K562 (cell line): ENCODE results near the gene NQO2. TPM values are rescaled to one million over a fixed set of nuclear protein-coding genes. Genes with fewer than 3 reads are reported as not detected.

ENCODE experiments used
- C11orf30 ChIP-seq: fragments of 450-650 bp; IDR thresholded peaks from 2 replicates; pipeline ENCODE4 v1.6.1; 2016; ENCODE audit warnings: low read depth, mild to moderate bottlenecking
- ELF2 ChIP-seq: fragments of 250-450 bp; sonication (Bioruptor Pico); IDR thresholded peaks from 2 replicates; pipeline ENCODE4 v1.5.0; 2021; ENCODE audit warnings: mild to moderate bottlenecking
- HMG20A ChIP-seq: fragments of 450-650 bp; formaldehyde crosslinking; conservative IDR thresholded peaks from 2 replicates; pipeline ENCODE4 v1.4.0; 2020; ENCODE audit warnings: mild to moderate bottlenecking, mixed read lengths
- HNRNPL ChIP-seq: fragments of 200-400 bp; formaldehyde crosslinking; IDR thresholded peaks from 2 replicates; pipeline ENCODE4 v1.6.1; 2017; ENCODE audit warnings: low read depth, mild to moderate bottlenecking, low read length
- HOXB6 ChIP-seq: fragments of 250-450 bp; sonication (Bioruptor Pico); IDR thresholded peaks from 2 replicates; pipeline ENCODE4 v1.5.1; 2022; ENCODE audit warnings: mild to moderate bottlenecking, borderline replicate concordance
- MTA2 ChIP-seq: fragments of 450-650 bp; IDR thresholded peaks from 2 replicates; pipeline ENCODE4 v1.6.1; 2016; ENCODE audit warnings: low read depth
- RBBP5 ChIP-seq: fragments of 200-600 bp; sonication (generic); IDR thresholded peaks from 2 replicates; pipeline ENCODE4 v1.6.1; 2012; ENCODE audit warnings: borderline replicate concordance, mild to moderate bottlenecking, low read length, control low read depth, inconsistent platforms; ENCODE audit not compliant: insufficient read depth, poor library complexity, severe bottlenecking
- RHOXF2B ChIP-seq: fragments of 250-450 bp; sonication (Bioruptor Pico); conservative IDR thresholded peaks from 2 replicates; pipeline ENCODE4 v1.5.1; 2021
- SMAD1 ChIP-seq: fragments of 150-350 bp; IDR thresholded peaks from 2 replicates; pipeline ENCODE4 v1.6.1; 2014; ENCODE audit warnings: low read length, low read depth; ENCODE audit not compliant: partially characterized antibody
- SNRNP70 ChIP-seq: fragments of 200-400 bp; formaldehyde crosslinking; optimal IDR thresholded peaks from 2 replicates; pipeline ENCODE3; 2017; ENCODE audit warnings: low read depth, low read length
- SRF ChIP-seq, 2 experiments: fragments of 250-450, 450-650 bp in 1 of 2; sonication (Bioruptor Pico) in 1 of 2; sonication (generic) in 1 of 2; formaldehyde crosslinking; IDR thresholded peaks; 2 replicates each; pipeline versions ENCODE4 v1.5.0 to v1.5.1; 2020 to 2022; ENCODE audit warnings: mild to moderate bottlenecking in 1 of 2, missing genetic modification reagents in 1 of 2
- TCF7 ChIP-seq: sonication (generic); IDR thresholded peaks from 2 replicates; pipeline ENCODE4 v1.6.1; 2016; ENCODE audit warnings: antibody characterized with exemption, borderline replicate concordance
- TEAD4 ChIP-seq, 2 experiments: sonication (generic) in 1 of 2; formaldehyde crosslinking in 1 of 2; IDR thresholded peaks; 2 replicates each; pipeline versions ENCODE4 v1.6.1 to v1.8.0; 2012 to 2022; ENCODE audit warnings: borderline replicate concordance in 1 of 2, inconsistent platforms in 1 of 2, low read length in 1 of 2, mild to moderate bottlenecking in 1 of 2, missing genetic modification reagents in 1 of 2
- ZFX ChIP-seq: sonication (generic); formaldehyde crosslinking; IDR thresholded peaks from 2 replicates; pipeline ENCODE4 v1.8.0; 2022; ENCODE audit warnings: mild to moderate bottlenecking, missing genetic modification reagents, moderate library complexity
- ZNF165 ChIP-seq: fragments of 250-450 bp; sonication (Bioruptor Pico); IDR thresholded peaks from 2 replicates; pipeline ENCODE4 v1.4.0; 2020; ENCODE audit warnings: borderline replicate concordance
- ZNF23 ChIP-seq: fragments of 250-450 bp; sonication (Bioruptor Pico); IDR thresholded peaks from 2 replicates; pipeline ENCODE4 v1.4.0; 2020; ENCODE audit warnings: mild to moderate bottlenecking
- ZNF589 ChIP-seq: fragments of 200-800 bp; sonication (Bioruptor generic); IDR thresholded peaks from 2 replicates; pipeline ENCODE4 v1.6.1; 2016; ENCODE audit warnings: low read depth, missing genetic modification characterization, missing compliant biosample characterization
- ZNF644 ChIP-seq: fragments of 200-800 bp; sonication (Bioruptor generic); IDR thresholded peaks from 2 replicates; pipeline ENCODE4 v1.6.1; 2016; ENCODE audit warnings: low read depth, missing genetic modification characterization, missing compliant biosample characterization
- ZNF830 ChIP-seq: fragments of 250-450 bp; sonication (Bioruptor Pico); IDR thresholded peaks from 2 replicates; pipeline ENCODE4 v1.5.0; 2021; ENCODE audit warnings: mild to moderate bottlenecking
- ZZZ3 ChIP-seq: fragments of 450-650 bp; IDR thresholded peaks from 2 replicates; pipeline ENCODE4 v1.6.1; 2016; ENCODE audit warnings: antibody characterized with exemption, mild to moderate bottlenecking, moderate library complexity
- polyA plus RNA-seq, 8 experiments: library from polyadenylated mRNA; depleted of rRNA in 4 of 8; stranded (reverse) in 5 of 8; unstranded in 3 of 8; fragments of >200 nt; fragmentation: Nextera tagmentation in 2 of 8; fragmentation: Illumina TruSeq in 1 of 8; extraction: Ambion mirVana in 2 of 8; extraction: Trizol in 1 of 8; gene quantifications; 2 replicates each; pipeline versions ENCODE4 v1.2.1 to v1.2.3, GENCODE V29; 2011 to 2014; ENCODE audit warnings: inconsistent platforms in 1 of 8, missing spikeins in 1 of 8
- total RNA-seq, 7 experiments: library from RNA; depleted of rRNA in 6 of 7; stranded (reverse); fragments of >200 nt in 6 of 7; fragmentation: Illumina TruSeq in 2 of 7; extraction: Trizol in 2 of 7; gene quantifications; 2 replicates each; pipeline versions ENCODE4 v1.2.1 to v1.2.3, GENCODE V29; 2011 to 2021; ENCODE audit warnings: low replicate concordance in 1 of 7
- TF ChIP-seq, protein P1 (sequence below): fragments of 250-450 bp; sonication (Bioruptor Pico); IDR thresholded peaks from 2 replicates; pipeline ENCODE4 v1.8.0; 2021; ENCODE audit warnings: moderate library complexity, mild to moderate bottlenecking, inconsistent platforms
- TF ChIP-seq, protein P2 (sequence below): fragments of 250-450 bp; sonication (Bioruptor Pico); IDR thresholded peaks from 2 replicates; pipeline ENCODE4 v1.8.0; 2021; ENCODE audit warnings: moderate library complexity, mild to moderate bottlenecking, inconsistent platforms
- TF ChIP-seq, protein P3 (sequence below): sonication (generic); formaldehyde crosslinking; IDR thresholded peaks from 2 replicates; pipeline ENCODE4 v1.8.0; 2022; ENCODE audit warnings: mild to moderate bottlenecking, missing genetic modification reagents
- TF ChIP-seq, protein P4 (sequence below): fragments of 450-650 bp; formaldehyde crosslinking; IDR thresholded peaks from 2 replicates; pipeline ENCODE4 v1.4.0; 2020; ENCODE audit warnings: mild to moderate bottlenecking, mixed read lengths

The NQO2 gene
- total and polyA plus RNA-seq, 9 of the 15 experiments (the other 6 are each of a cell fraction or from before 2014, with no cell fraction given): 54.6 to 214 (median 116) TPM

DNA sequence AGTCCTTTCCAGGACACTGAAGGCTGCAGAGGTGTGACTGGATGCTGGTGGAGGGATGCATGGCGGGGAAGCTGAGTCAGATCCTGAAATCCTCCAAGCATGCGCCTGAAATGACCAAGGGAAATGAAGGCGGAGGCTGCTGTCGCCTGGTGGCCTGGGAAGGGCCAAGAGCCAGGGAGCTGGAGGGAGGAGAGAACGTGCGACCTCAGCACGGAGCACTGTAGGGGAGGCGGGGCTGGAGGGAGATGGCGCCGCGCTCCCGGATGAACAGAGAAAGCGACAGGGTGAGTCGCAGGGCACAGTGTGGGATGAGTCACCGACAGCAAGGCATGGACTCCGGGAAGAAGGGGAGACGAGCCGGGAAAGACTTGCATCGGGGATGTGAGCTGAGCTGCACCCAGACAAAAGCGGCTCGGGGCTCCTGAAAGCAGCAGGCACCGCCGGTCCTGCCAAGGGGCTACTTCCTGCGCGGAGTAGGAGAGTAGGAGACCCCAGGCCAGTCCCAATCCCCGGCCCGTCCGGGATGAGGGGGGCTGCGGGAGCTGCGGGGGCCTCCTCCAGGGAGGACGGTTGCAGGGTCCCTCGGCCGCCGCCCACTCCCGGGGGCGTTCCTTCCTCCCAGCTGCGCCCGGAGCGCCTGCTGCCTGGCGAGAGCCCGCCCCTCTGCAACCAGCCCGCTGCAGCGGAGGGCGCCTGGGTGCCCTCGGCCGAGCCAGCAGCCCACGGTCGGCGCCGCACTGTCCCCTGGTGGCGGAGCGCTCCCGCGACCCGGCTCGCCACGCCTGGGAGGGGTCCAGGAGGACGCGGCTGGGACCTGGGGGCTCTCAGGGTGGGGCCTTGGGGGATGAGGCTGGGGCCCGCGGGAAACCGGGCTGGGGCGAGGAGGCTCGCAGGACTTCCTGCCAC is 11.0 kb upstream of the NQO2 start (continued):
- TF ChIP-seq RHOXF2B (0 out of 2 replicates have a peak, but pooled peaks have one; percentile 0), ZNF830 (0 out of 2 replicates have a peak, but pooled peaks have one; percentile 89), ZNF644 (peak; percentile 76; the same call in 1 of the 2 replicates), SNRNP70 (no peak), ELF2 (CRISPR knock-in tag) (0 out of 2 replicates have a peak, but pooled peaks have one; percentile 18), TEAD4 (IDR thresholded peaks at IDR 0.05; ENCODE audit: low read length) (no peak; the same call in 1 of the 2 replicates), TEAD4 (CRISPR knock-in tag; IDR thresholded peaks at IDR 0.05; ENCODE audit: borderline replicate concordance) (no peak), SRF (CRISPR knock-in tag; IDR thresholded peaks at IDR 0.05) (peak in 1 of 2 experiments; percentile 72; a peak in 2 of 4 replicates), ZNF165 (no peak), MTA2 (no peak), TCF7 (no peak), ZZZ3 (no peak), HMG20A (CRISPR knock-in tag) (no peak), ZFX (CRISPR knock-in tag) (peak; percentile 85), HNRNPL (peak; percentile 99), SMAD1 (no peak), HOXB6 (no peak), RBBP5 (peak; percentile 22), ZNF589 (CRISPR knock-in tag) (peak; percentile 88), C11orf30 (peak; percentile 80), ZNF23 (no peak)
- TF ChIP-seq, protein P1, sequence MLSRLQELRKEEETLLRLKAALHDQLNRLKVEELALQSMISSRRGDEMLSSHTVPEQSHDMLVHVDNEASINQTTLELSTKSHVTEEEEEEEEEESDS: no peak
- TF ChIP-seq, protein P2, sequence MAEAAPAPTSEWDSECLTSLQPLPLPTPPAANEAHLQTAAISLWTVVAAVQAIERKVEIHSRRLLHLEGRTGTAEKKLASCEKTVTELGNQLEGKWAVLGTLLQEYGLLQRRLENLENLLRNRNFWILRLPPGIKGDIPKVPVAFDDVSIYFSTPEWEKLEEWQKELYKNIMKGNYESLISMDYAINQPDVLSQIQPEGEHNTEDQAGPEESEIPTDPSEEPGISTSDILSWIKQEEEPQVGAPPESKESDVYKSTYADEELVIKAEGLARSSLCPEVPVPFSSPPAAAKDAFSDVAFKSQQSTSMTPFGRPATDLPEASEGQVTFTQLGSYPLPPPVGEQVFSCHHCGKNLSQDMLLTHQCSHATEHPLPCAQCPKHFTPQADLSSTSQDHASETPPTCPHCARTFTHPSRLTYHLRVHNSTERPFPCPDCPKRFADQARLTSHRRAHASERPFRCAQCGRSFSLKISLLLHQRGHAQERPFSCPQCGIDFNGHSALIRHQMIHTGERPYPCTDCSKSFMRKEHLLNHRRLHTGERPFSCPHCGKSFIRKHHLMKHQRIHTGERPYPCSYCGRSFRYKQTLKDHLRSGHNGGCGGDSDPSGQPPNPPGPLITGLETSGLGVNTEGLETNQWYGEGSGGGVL: no peak
- TF ChIP-seq, protein P3, sequence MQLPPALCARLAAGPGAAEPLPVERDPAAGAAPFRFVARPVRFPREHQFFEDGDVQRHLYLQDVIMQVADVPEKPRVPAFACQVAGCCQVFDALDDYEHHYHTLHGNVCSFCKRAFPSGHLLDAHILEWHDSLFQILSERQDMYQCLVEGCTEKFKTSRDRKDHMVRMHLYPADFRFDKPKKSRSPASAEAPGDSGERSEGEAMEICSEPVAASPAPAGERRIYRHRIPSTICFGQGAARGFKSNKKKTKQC (CRISPR knock-in tag): peak; percentile 46; the same call in 1 of the 2 replicates
- TF ChIP-seq, protein P4, sequence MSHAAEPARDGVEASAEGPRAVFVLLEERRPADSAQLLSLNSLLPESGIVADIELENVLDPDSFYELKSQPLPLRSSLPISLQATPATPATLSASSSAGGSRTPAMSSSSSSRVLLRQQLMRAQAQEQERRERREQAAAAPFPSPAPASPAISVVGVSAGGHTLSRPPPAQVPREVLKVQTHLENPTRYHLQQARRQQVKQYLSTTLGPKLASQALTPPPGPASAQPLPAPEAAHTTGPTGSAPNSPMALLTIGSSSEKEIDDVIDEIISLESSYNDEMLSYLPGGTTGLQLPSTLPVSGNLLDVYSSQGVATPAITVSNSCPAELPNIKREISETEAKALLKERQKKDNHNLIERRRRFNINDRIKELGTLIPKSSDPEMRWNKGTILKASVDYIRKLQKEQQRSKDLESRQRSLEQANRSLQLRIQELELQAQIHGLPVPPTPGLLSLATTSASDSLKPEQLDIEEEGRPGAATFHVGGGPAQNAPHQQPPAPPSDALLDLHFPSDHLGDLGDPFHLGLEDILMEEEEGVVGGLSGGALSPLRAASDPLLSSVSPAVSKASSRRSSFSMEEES (CRISPR knock-in tag): no peak
